GM23338 (cell line): Measurements from ENCODE around the gene RUNX3. TPM values are rescaled to one million over a fixed set of nuclear protein-coding genes. Genes with fewer than 3 reads are reported as not detected.

Experiments
- ATAC-seq: fragments of 200-7000 bp; cut with Tn5 transposase; 3 replicates; pipeline ENCODE4 v1.9.1; 2020
- DNase-seq: peaks from one replicate; pipeline ENCODE4 v3.0.0-alpha.2; 2015; ENCODE audit warnings: low spot score
- H2AFZ ChIP-seq: fragments of 200-600 bp; sonication (generic); 2 replicates; pipeline ENCODE4 v1.8.0; 2016; ENCODE audit warnings: antibody characterized with exemption, mild to moderate bottlenecking, moderate library complexity
- H3F3A ChIP-seq: fragments of 200-600 bp; sonication (generic); replicated peaks from 2 replicates; pipeline ENCODE4 v1.8.0; 2017; ENCODE audit warnings: antibody characterized with exemption, mixed run types, low read depth
- H3K27ac ChIP-seq: fragments of 200-600 bp; sonication (generic); 2 replicates; pipeline ENCODE4 v1.6.1; 2016; ENCODE audit warnings: low read depth
- H3K27me3 ChIP-seq: fragments of 200-600 bp; sonication (generic); 2 replicates; pipeline ENCODE4 v1.8.0; 2016; ENCODE audit warnings: mild to moderate bottlenecking, mixed run types, moderate library complexity; ENCODE audit not compliant: insufficient read depth
- H3K36me3 ChIP-seq: fragments of 200-600 bp; sonication (generic); 2 replicates; pipeline ENCODE4 v1.8.0; 2016; ENCODE audit warnings: mild to moderate bottlenecking; ENCODE audit not compliant: insufficient read depth
- H3K4me1 ChIP-seq: fragments of 200-600 bp; sonication (generic); 2 replicates; pipeline ENCODE4 v1.8.0; 2016; ENCODE audit warnings: mild to moderate bottlenecking, moderate library complexity; ENCODE audit not compliant: insufficient read depth
- H3K4me2 ChIP-seq: fragments of 200-600 bp; sonication (generic); 2 replicates; pipeline ENCODE4 v1.7.1; 2017; ENCODE audit warnings: mixed run types
- H3K4me3 ChIP-seq: fragments of 200-600 bp; sonication (generic); 2 replicates; pipeline ENCODE4 v1.6.1; 2016; ENCODE audit warnings: mixed run types
- H3K79me2 ChIP-seq: fragments of 200-600 bp; sonication (generic); replicated peaks from 2 replicates; pipeline ENCODE4 v1.8.0; 2017; ENCODE audit warnings: mild to moderate bottlenecking; ENCODE audit not compliant: insufficient read depth
- H3K9me2 ChIP-seq: fragments of 200-600 bp; sonication (generic); 2 replicates; pipeline ENCODE4 v1.8.0; 2017; ENCODE audit not compliant: insufficient read depth
- H4K20me1 ChIP-seq: fragments of 200-600 bp; sonication (generic); replicated peaks from 2 replicates; pipeline ENCODE4 v1.8.0; 2017; ENCODE audit warnings: mild to moderate bottlenecking; ENCODE audit not compliant: insufficient read depth
- H3K27ac Mint-ChIP-seq: 2 replicates; pipeline ENCODE4 v1.8.0; 2020; ENCODE audit warnings: inconsistent platforms, mild to moderate bottlenecking, moderate library complexity, mixed read lengths
- H3K27me3 Mint-ChIP-seq: 3 replicates; pipeline ENCODE4 v1.8.0; 2022; ENCODE audit warnings: low read depth, mild to moderate bottlenecking, moderate library complexity, mixed read lengths, inconsistent platforms; ENCODE audit not compliant: insufficient read depth, poor library complexity
- H3K36me3 Mint-ChIP-seq: 3 replicates; pipeline ENCODE4 v1.8.0; 2021; ENCODE audit warnings: low read depth, mild to moderate bottlenecking, inconsistent platforms, moderate library complexity, mixed read lengths
- H3K4me1 Mint-ChIP-seq: 3 replicates; pipeline ENCODE4 v1.8.0; 2020; ENCODE audit warnings: mild to moderate bottlenecking, inconsistent platforms, mixed read lengths
- H3K4me3 Mint-ChIP-seq: 3 replicates; pipeline ENCODE4 v1.8.0; 2021; ENCODE audit warnings: moderate library complexity, mild to moderate bottlenecking, inconsistent platforms, mixed read lengths
- H3K9me3 Mint-ChIP-seq: 3 replicates; pipeline ENCODE4 v1.8.0; 2020; ENCODE audit warnings: moderate library complexity, mild to moderate bottlenecking, inconsistent platforms, mixed read lengths
- CREB1 ChIP-seq: fragments of 250-450 bp; sonication (Bioruptor Pico); IDR thresholded peaks from 2 replicates; pipeline ENCODE4 v1.5.0; 2020; ENCODE audit warnings: low read depth, mild to moderate bottlenecking, moderate library complexity
- EZH2phosphoT487 ChIP-seq: fragments of 200-600 bp; sonication (generic); IDR thresholded peaks from one replicate; pipeline ENCODE4 v1.8.1; 2018; ENCODE audit warnings: antibody characterized with exemption; ENCODE audit not compliant: unreplicated experiment
- JUNB ChIP-seq: IDR thresholded peaks from one replicate; pipeline ENCODE4 v1.6.1; 2016; ENCODE audit warnings: antibody characterized with exemption; ENCODE audit not compliant: unreplicated experiment
- NANOG ChIP-seq: IDR thresholded peaks from 2 replicates; pipeline ENCODE4 v1.6.1; 2016; ENCODE audit warnings: antibody characterized with exemption, borderline replicate concordance
- POLR2AphosphoS5 ChIP-seq: IDR thresholded peaks from 2 replicates; pipeline ENCODE4 v1.6.1; 2016; ENCODE audit warnings: antibody characterized with exemption, low read depth
- STAT1 ChIP-seq: IDR thresholded peaks from one replicate; pipeline ENCODE4 v1.6.1; 2016; ENCODE audit warnings: antibody characterized with exemption; ENCODE audit not compliant: unreplicated experiment
- ZNF114 ChIP-seq: fragments of 250-450 bp; sonication (Bioruptor Pico); IDR thresholded peaks from 2 replicates; pipeline ENCODE4 v1.5.0; 2020; ENCODE audit warnings: mild to moderate bottlenecking, moderate library complexity
- ZNF331 ChIP-seq: fragments of 250-450 bp; sonication (Bioruptor Pico); IDR thresholded peaks from 2 replicates; pipeline ENCODE4 v1.5.0; 2020; ENCODE audit warnings: low read depth, mild to moderate bottlenecking, moderate library complexity
- polyA plus RNA-seq: library from polyadenylated mRNA; unstranded; fragments of >200 nt; fragmentation: Nextera tagmentation; extraction: Ambion mirVana; gene quantifications from 2 replicates; pipeline ENCODE4 v1.2.1, GENCODE V29; 2016
- total RNA-seq: library from RNA; depleted of rRNA; stranded (reverse); fragments of >200 nt; shearing (Covaris generic); gene quantifications from 2 replicates; pipeline ENCODE4 v1.2.3, GENCODE V29; 2014
- TF ChIP-seq, protein P1 (sequence below), 2 experiments: fragments of 200-600 bp in 1 of 2; sonication (generic) in 1 of 2; conservative IDR thresholded peaks; 2 replicates each; pipeline versions ENCODE4 v1.5.1 to v1.6.1; 2016 to 2017; ENCODE audit warnings: antibody characterized with exemption in 2 of 2, low read depth in 2 of 2, mild to moderate bottlenecking in 2 of 2, moderate library complexity in 1 of 2
- TF ChIP-seq, protein P2 (sequence below): IDR thresholded peaks from one replicate; pipeline ENCODE4 v1.6.1; 2018; ENCODE audit warnings: antibody characterized with exemption; ENCODE audit not compliant: unreplicated experiment
- TF ChIP-seq, protein P3 (sequence below): fragments of 250-450 bp; sonication (Bioruptor Pico); IDR thresholded peaks from 2 replicates; pipeline ENCODE4 v1.5.0; 2020; ENCODE audit warnings: mild to moderate bottlenecking, moderate library complexity
- TF ChIP-seq, protein P4 (sequence below): IDR thresholded peaks from 2 replicates; pipeline ENCODE4 v1.6.1; 2016; ENCODE audit warnings: antibody characterized with exemption

RUNX3 gene
- total and polyA plus RNA-seq, 2 experiments from 2014 or later, result 0.23 to 0.73 TPM

DNA sequence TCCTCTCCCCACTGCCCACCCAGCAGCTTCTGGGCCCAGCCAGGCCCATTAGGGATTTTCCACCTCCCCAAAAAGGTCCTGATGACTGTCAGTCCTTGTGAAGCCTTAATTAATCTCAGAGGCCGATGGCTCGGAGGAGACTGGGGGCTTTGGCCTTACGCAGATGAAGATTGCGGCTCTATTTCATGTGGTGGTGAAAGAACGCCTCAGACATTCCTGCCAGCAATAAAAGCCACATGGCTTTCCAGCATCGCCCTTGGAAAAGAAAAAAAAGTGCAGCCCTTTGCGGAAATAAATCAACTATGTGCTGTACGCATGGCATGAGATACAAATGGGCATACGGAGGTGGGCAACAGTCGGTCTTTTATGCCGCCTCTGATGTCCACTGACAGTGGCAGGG is 6.6 kb upstream of the RUNX3 start:
- Histone ChIP-seq H3K79me2 (no peaks in the 10 kb centered on the region), H3F3A (0 out of 2 replicates have a peak, but pooled peaks cover 4% of the 10 kb centered on the region), H3K27ac (no peak overlapping the region), H2AFZ (no peak overlapping the region), H3K4me2 (no peak overlapping the region), H3K36me3 (no peaks in the 10 kb centered on the region), H3K4me3 (no peak overlapping the region), H4K20me1 (no peaks in the 10 kb centered on the region), H3K27me3 (peaks cover 49% of the 10 kb centered on the region), H3K9me2 (no peaks in the 10 kb centered on the region), H3K4me1 (peaks cover 35% of the 10 kb centered on the region)
- H3K27me3 Mint-ChIP-seq, result peaks cover 47% of the 10 kb centered on the region
- no peaks in the 10 kb centered on the region for H3K36me3 Mint-ChIP-seq
- ATAC-seq (no peak), DNase-seq (no peak)
- H3K27ac Mint-ChIP-seq, result no peak overlapping the region
- H3K4me3 Mint-ChIP-seq, result no peak overlapping the region
- H3K9me3 Mint-ChIP-seq, result peaks cover 3% of the 10 kb centered on the region; the same call in 1 of the 3 replicates
- TF ChIP-seq EZH2phosphoT487 (no peak), CREB1 (CRISPR knock-in tag) (no peak), ZNF114 (CRISPR knock-in tag) (no peak), POLR2AphosphoS5 (no peak), ZNF331 (no peak), STAT1 (no peak), JUNB (no peak), NANOG (no peak)
- TF ChIP-seq, protein P1, sequence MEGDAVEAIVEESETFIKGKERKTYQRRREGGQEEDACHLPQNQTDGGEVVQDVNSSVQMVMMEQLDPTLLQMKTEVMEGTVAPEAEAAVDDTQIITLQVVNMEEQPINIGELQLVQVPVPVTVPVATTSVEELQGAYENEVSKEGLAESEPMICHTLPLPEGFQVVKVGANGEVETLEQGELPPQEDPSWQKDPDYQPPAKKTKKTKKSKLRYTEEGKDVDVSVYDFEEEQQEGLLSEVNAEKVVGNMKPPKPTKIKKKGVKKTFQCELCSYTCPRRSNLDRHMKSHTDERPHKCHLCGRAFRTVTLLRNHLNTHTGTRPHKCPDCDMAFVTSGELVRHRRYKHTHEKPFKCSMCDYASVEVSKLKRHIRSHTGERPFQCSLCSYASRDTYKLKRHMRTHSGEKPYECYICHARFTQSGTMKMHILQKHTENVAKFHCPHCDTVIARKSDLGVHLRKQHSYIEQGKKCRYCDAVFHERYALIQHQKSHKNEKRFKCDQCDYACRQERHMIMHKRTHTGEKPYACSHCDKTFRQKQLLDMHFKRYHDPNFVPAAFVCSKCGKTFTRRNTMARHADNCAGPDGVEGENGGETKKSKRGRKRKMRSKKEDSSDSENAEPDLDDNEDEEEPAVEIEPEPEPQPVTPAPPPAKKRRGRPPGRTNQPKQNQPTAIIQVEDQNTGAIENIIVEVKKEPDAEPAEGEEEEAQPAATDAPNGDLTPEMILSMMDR (conservative IDR thresholded peaks at IDR 0.05; ENCODE audit: low read depth in 2 of 2), result no peak
- TF ChIP-seq, protein P2, sequence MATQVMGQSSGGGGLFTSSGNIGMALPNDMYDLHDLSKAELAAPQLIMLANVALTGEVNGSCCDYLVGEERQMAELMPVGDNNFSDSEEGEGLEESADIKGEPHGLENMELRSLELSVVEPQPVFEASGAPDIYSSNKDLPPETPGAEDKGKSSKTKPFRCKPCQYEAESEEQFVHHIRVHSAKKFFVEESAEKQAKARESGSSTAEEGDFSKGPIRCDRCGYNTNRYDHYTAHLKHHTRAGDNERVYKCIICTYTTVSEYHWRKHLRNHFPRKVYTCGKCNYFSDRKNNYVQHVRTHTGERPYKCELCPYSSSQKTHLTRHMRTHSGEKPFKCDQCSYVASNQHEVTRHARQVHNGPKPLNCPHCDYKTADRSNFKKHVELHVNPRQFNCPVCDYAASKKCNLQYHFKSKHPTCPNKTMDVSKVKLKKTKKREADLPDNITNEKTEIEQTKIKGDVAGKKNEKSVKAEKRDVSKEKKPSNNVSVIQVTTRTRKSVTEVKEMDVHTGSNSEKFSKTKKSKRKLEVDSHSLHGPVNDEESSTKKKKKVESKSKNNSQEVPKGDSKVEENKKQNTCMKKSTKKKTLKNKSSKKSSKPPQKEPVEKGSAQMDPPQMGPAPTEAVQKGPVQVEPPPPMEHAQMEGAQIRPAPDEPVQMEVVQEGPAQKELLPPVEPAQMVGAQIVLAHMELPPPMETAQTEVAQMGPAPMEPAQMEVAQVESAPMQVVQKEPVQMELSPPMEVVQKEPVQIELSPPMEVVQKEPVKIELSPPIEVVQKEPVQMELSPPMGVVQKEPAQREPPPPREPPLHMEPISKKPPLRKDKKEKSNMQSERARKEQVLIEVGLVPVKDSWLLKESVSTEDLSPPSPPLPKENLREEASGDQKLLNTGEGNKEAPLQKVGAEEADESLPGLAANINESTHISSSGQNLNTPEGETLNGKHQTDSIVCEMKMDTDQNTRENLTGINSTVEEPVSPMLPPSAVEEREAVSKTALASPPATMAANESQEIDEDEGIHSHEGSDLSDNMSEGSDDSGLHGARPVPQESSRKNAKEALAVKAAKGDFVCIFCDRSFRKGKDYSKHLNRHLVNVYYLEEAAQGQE, result no peak
- TF ChIP-seq, protein P3, sequence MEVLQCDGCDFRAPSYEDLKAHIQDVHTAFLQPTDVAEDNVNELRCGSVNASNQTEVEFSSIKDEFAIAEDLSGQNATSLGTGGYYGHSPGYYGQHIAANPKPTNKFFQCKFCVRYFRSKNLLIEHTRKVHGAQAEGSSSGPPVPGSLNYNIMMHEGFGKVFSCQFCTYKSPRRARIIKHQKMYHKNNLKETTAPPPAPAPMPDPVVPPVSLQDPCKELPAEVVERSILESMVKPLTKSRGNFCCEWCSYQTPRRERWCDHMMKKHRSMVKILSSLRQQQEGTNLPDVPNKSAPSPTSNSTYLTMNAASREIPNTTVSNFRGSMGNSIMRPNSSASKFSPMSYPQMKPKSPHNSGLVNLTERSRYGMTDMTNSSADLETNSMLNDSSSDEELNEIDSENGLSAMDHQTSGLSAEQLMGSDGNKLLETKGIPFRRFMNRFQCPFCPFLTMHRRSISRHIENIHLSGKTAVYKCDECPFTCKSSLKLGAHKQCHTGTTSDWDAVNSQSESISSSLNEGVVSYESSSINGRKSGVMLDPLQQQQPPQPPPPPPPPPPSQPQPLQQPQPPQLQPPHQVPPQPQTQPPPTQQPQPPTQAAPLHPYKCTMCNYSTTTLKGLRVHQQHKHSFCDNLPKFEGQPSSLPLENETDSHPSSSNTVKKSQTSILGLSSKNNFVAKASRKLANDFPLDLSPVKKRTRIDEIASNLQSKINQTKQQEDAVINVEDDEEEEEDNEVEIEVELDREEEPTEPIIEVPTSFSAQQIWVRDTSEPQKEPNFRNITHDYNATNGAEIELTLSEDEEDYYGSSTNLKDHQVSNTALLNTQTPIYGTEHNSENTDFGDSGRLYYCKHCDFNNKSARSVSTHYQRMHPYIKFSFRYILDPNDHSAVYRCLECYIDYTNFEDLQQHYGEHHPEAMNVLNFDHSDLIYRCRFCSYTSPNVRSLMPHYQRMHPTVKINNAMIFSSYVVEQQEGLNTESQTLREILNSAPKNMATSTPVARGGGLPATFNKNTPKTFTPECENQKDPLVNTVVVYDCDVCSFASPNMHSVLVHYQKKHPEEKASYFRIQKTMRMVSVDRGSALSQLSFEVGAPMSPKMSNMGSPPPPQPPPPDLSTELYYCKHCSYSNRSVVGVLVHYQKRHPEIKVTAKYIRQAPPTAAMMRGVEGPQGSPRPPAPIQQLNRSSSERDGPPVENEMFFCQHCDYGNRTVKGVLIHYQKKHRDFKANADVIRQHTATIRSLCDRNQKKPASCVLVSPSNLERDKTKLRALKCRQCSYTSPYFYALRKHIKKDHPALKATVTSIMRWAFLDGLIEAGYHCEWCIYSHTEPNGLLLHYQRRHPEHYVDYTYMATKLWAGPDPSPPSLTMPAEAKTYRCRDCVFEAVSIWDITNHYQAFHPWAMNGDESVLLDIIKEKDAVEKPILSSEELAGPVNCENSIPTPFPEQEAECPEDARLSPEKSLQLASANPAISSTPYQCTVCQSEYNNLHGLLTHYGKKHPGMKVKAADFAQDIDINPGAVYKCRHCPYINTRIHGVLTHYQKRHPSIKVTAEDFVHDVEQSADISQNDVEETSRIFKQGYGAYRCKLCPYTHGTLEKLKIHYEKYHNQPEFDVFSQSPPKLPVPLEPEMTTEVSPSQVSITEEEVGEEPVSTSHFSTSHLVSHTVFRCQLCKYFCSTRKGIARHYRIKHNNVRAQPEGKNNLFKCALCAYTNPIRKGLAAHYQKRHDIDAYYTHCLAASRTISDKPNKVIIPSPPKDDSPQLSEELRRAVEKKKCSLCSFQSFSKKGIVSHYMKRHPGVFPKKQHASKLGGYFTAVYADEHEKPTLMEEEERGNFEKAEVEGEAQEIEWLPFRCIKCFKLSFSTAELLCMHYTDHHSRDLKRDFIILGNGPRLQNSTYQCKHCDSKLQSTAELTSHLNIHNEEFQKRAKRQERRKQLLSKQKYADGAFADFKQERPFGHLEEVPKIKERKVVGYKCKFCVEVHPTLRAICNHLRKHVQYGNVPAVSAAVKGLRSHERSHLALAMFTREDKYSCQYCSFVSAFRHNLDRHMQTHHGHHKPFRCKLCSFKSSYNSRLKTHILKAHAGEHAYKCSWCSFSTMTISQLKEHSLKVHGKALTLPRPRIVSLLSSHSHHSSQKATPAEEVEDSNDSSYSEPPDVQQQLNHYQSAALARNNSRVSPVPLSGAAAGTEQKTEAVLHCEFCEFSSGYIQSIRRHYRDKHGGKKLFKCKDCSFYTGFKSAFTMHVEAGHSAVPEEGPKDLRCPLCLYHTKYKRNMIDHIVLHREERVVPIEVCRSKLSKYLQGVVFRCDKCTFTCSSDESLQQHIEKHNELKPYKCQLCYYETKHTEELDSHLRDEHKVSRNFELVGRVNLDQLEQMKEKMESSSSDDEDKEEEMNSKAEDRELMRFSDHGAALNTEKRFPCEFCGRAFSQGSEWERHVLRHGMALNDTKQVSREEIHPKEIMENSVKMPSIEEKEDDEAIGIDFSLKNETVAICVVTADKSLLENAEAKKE (CRISPR knock-in tag), result no peak
- TF ChIP-seq, protein P4, sequence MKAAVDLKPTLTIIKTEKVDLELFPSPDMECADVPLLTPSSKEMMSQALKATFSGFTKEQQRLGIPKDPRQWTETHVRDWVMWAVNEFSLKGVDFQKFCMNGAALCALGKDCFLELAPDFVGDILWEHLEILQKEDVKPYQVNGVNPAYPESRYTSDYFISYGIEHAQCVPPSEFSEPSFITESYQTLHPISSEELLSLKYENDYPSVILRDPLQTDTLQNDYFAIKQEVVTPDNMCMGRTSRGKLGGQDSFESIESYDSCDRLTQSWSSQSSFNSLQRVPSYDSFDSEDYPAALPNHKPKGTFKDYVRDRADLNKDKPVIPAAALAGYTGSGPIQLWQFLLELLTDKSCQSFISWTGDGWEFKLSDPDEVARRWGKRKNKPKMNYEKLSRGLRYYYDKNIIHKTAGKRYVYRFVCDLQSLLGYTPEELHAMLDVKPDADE, result no peak
- H3K4me1 Mint-ChIP-seq, result peaks cover 44% of the 10 kb centered on the region
